ENCODE measurements around the gene UTP15.

The UTP15 gene

GRCh38 chr5:73565139-73565968, at the start of gene UTP15, which contains the start of gene ANKRA2:
UTP15 (plus strand) TSS chr5:73565743; CDS start chr5:73567345, 1,602 bp downstream.
ANKRA2 (minus strand) TSS chr5:73565639; CDS start chr5:73562881, 2,758 bp downstream.
- peak; percentile 99 for DNase-seq (ENCODE audit: low read depth)
- H3K4me3 ChIP-seq (ENCODE audit: low read depth, low read length), result peak within 1 kb of the TSS; percentile 69
- TF ChIP-seq CTCF (IDR thresholded peaks at IDR 0.05; ENCODE audit: insufficient read depth, low read depth, low read length, missing control alignments), result no peak

GRCh38 chr5:73519531-73520283, 45.8 kb upstream of the UTP15 start:
- TF ChIP-seq CTCF (IDR thresholded peaks at IDR 0.05; ENCODE audit: insufficient read depth, low read depth, low read length, missing control alignments), result peak; percentile 84
- peak; percentile 89 for DNase-seq (ENCODE audit: low read depth)
- no peak overlapping the region for H3K4me3 ChIP-seq (ENCODE audit: low read depth, low read length)

- DNase-seq (ENCODE audit: low read depth), result no peak
- H3K4me3 ChIP-seq (ENCODE audit: low read depth, low read length), result no peak overlapping the region
- TF ChIP-seq CTCF (IDR thresholded peaks at IDR 0.05; ENCODE audit: insufficient read depth, low read depth, low read length, missing control alignments), result no peak
Measured at GRCh38 chr5:73522989-73523388, 42.6 kb upstream of the UTP15 start.

GRCh38 chr5:73523861-73524260, 41.7 kb upstream of the UTP15 start:
- TF ChIP-seq CTCF (IDR thresholded peaks at IDR 0.05; ENCODE audit: insufficient read depth, low read depth, low read length, missing control alignments), result no peak
- H3K4me3 ChIP-seq (ENCODE audit: low read depth, low read length), result no peak overlapping the region
- DNase-seq (ENCODE audit: low read depth), result no peak

GRCh38 chr5:73525606-73526203, 39.8 kb upstream of the UTP15 start:
- TF ChIP-seq CTCF (IDR thresholded peaks at IDR 0.05; ENCODE audit: insufficient read depth, low read depth, low read length, missing control alignments), result no peak
- no peak for DNase-seq (ENCODE audit: low read depth)
- no peak overlapping the region for H3K4me3 ChIP-seq (ENCODE audit: low read depth, low read length)

GRCh38 chr5:73528248-73528647, 37.3 kb upstream of the UTP15 start:
- H3K4me3 ChIP-seq (ENCODE audit: low read depth, low read length), result no peak overlapping the region
- DNase-seq (ENCODE audit: low read depth), result no peak
- TF ChIP-seq CTCF (IDR thresholded peaks at IDR 0.05; ENCODE audit: insufficient read depth, low read depth, low read length, missing control alignments), result no peak

Data from GM12865 (cell line).